GM12878 (cell line): ENCODE measurements around the gene RBM18. TPM values are rescaled to one million over a fixed set of nuclear protein-coding genes. Genes with fewer than 3 reads are reported as not detected.

Source experiments
- ATAC-seq: fragments of 200-7000 bp; cut with Tn5 transposase; 3 replicates; pipeline ENCODE4 v1.9.1; 2020; ENCODE audit warnings: mild to moderate bottlenecking, moderate library complexity
- BruUV-seq: library from RNA; stranded (reverse); fragments of 400-500 nt; replicated peaks from 2 replicates; lab custom pipeline; 2021; lab: Mats Ljungman, UMichigan
- CTCF ChIA-PET: fragments of 300-600 bp; sonication (Branson Sonifier 250); formaldehyde crosslinking; extraction: SDS; loops from one replicate; lab custom pipeline; 2021; ENCODE audit warnings: inconsistent platforms; lab: Yijun Ruan, JAX
- POLR2A ChIA-PET: fragments of 350-600 bp; formaldehyde crosslinking; extraction: SDS; loops from one replicate; lab custom pipeline; 2021; ENCODE audit warnings: inconsistent platforms; lab: Charles Lee
- RAD21 ChIA-PET: fragments of 300-600 bp; sonication (Branson Sonifier 250); formaldehyde crosslinking; loops from one replicate; lab custom pipeline; 2023; ENCODE audit warnings: antibody characterized with exemption; ENCODE audit not compliant: unreplicated experiment; lab: Charles Lee
- SMC1A ChIA-PET: fragments of 300-600 bp; sonication (Branson Sonifier 250); formaldehyde crosslinking; loops from one replicate; lab custom pipeline; 2023; ENCODE audit not compliant: unreplicated experiment, uncharacterized antibody; lab: Charles Lee
- DNase-seq: peaks from one replicate; pipeline ENCODE4 v3.0.0-alpha.2; 2011; ENCODE audit warnings: low read depth, low spot score
- FAIRE-seq: peaks from 3 replicates; lab custom pipeline; 2011; peaks lifted over from hg19 to GRCh38; lab: Jason Lieb, UNC
- H2AFZ ChIP-seq: 2 replicates; pipeline ENCODE4 v1.6.0; 2011; ENCODE audit warnings: low read depth, low read length, control low read depth; ENCODE audit not compliant: control insufficient read depth
- H3K27ac ChIP-seq: 2 replicates; pipeline ENCODE4 v1.5.1; 2011; ENCODE audit warnings: control low read depth; ENCODE audit not compliant: control insufficient read depth, insufficient read depth
- H3K27me3 ChIP-seq, 2 experiments: replicated peaks in 1 of 2; 2 replicates each; pipeline versions ENCODE4 v1.6.0 to v1.6.1; 2011; ENCODE audit warnings: low read length in 1 of 2; ENCODE audit not compliant: control insufficient read depth in 2 of 2, insufficient read depth in 2 of 2
- H3K36me3 ChIP-seq, 2 experiments: 2 replicates each; pipeline ENCODE4 v1.5.1; 2011; ENCODE audit warnings: low read length in 1 of 2; ENCODE audit not compliant: control insufficient read depth in 2 of 2, insufficient read depth in 2 of 2
- H3K4me1 ChIP-seq: 2 replicates; pipeline ENCODE4 v1.6.1; 2011; ENCODE audit warnings: mild to moderate bottlenecking, low read length, moderate library complexity, mixed read lengths; ENCODE audit not compliant: control insufficient read depth, insufficient read depth
- H3K4me2 ChIP-seq: 2 replicates; pipeline ENCODE4 v1.6.0; 2011; ENCODE audit warnings: control low read depth; ENCODE audit not compliant: control insufficient read depth, insufficient read depth
- H3K4me3 ChIP-seq: fragments of 200-600 bp; sonication (generic); 2 replicates; pipeline ENCODE4 v1.5.1; 2016
- H3K79me2 ChIP-seq: 2 replicates; pipeline ENCODE4 v1.6.0; 2011; ENCODE audit warnings: low read length; ENCODE audit not compliant: control insufficient read depth, insufficient read depth
- H3K9ac ChIP-seq: 2 replicates; pipeline ENCODE4 v1.8.0; 2011; ENCODE audit warnings: low read length, control low read depth, mixed read lengths; ENCODE audit not compliant: control insufficient read depth, insufficient read depth
- H3K9me3 ChIP-seq: replicated peaks from 3 replicates; pipeline ENCODE4 v1.5.1; 2011; ENCODE audit warnings: mild to moderate bottlenecking, low read length; ENCODE audit not compliant: control insufficient read depth, insufficient read depth
- H4K20me1 ChIP-seq: 2 replicates; pipeline ENCODE4 v1.6.0; 2011; ENCODE audit not compliant: control insufficient read depth, insufficient read depth
- ASH2L ChIP-seq: fragments of 300-600, 200-600 bp; sonication (generic); IDR thresholded peaks from 2 replicates; pipeline ENCODE4 v1.6.1; 2017; ENCODE audit warnings: low read depth, mild to moderate bottlenecking, borderline replicate concordance
- BRCA1 ChIP-seq: IDR thresholded peaks from 2 replicates; pipeline ENCODE4 v1.6.1; 2011; ENCODE audit warnings: low read depth, low read length, improper control_type of control experiment
- CBX5 ChIP-seq: sonication (generic); IDR thresholded peaks from 2 replicates; pipeline ENCODE4 v1.6.1; 2016; ENCODE audit warnings: low read depth, moderate library complexity, mild to moderate bottlenecking, inconsistent platforms
- CHD2 ChIP-seq: IDR thresholded peaks from 2 replicates; pipeline ENCODE4 v1.6.1; 2011; ENCODE audit warnings: low read depth, low read length, improper control_type of control experiment, borderline replicate concordance
- CREM ChIP-seq: IDR thresholded peaks from 2 replicates; pipeline ENCODE4 v1.6.1; 2014; ENCODE audit warnings: antibody characterized with exemption, low read depth
- LARP7 ChIP-seq: fragments of 450-650 bp; IDR thresholded peaks from 2 replicates; pipeline ENCODE4 v1.6.1; 2017; ENCODE audit warnings: mild to moderate bottlenecking
- NFYA ChIP-seq: IDR thresholded peaks from 2 replicates; pipeline ENCODE4 v1.6.1; 2011; ENCODE audit warnings: low read depth, mild to moderate bottlenecking, low read length, improper control_type of control experiment, borderline replicate concordance
- NFYB ChIP-seq: IDR thresholded peaks from 2 replicates; pipeline ENCODE4 v1.6.1; 2011; ENCODE audit warnings: low read depth, mild to moderate bottlenecking, low read length, improper control_type of control experiment, moderate library complexity; ENCODE audit not compliant: insufficient read depth
- RAD21 ChIP-seq: IDR thresholded peaks from 2 replicates; pipeline ENCODE4 v1.6.1; 2011; ENCODE audit warnings: mild to moderate bottlenecking, low read depth, low read length, moderate library complexity; ENCODE audit not compliant: insufficient read depth
- SREBF1 ChIP-seq: IDR thresholded peaks from 2 replicates; pipeline ENCODE4 v1.6.1; 2012; ENCODE audit warnings: mild to moderate bottlenecking, low read length
- SUZ12 ChIP-seq: fragments of 200-600 bp; sonication (generic); IDR thresholded peaks from one replicate; pipeline ENCODE4 v1.6.1; 2018; ENCODE audit warnings: antibody characterized with exemption, mild to moderate bottlenecking; ENCODE audit not compliant: unreplicated experiment
- ZNF217 ChIP-seq: fragments of 450-650 bp; IDR thresholded peaks from 2 replicates; pipeline ENCODE4 v1.6.1; 2017; ENCODE audit warnings: antibody characterized with exemption, mild to moderate bottlenecking
- WGBS: methylation state at CpG from one replicate; pipeline ENCODE4 v1.1.6; 2016; ENCODE audit warnings: low lambda C conversion rate; ENCODE audit not compliant: insufficient replicate concordance, insufficient coverage; ENCODE audit errors: missing lambda C conversion rate; 5-methylcytosine and 5-hydroxymethylcytosine counted together
- in situ Hi-C: fragments of 300-500 bp; cut with MboI; formaldehyde crosslinking; loops from 9 replicates; pipeline ENCODE4 v1.14.3; 2018; ENCODE audit warnings: mixed read lengths
- intact Hi-C: fragments of 100-400 bp; cut with micrococcal nuclease; formaldehyde crosslinking; loops from one replicate; pipeline ENCODE4 v1.14.2; 2022; ENCODE audit not compliant: unreplicated experiment
- polyA plus RNA-seq, 11 experiments: library from polyadenylated mRNA; depleted of rRNA in 4 of 11; unstranded in 6 of 11; stranded (reverse) in 5 of 11; fragments of >200 nt; fragmentation: Nextera tagmentation in 4 of 11; fragmentation: Illumina TruSeq in 1 of 11; extraction: Ambion mirVana in 4 of 11; extraction: Trizol in 1 of 11; gene quantifications; 1 replicate in 1 of 11; 2 replicates in 10 of 11; pipeline versions ENCODE4 v1.2.1 to v1.2.3, GENCODE V29; 2011 to 2016; ENCODE audit warnings: inconsistent platforms in 2 of 11, missing spikeins in 2 of 11, low read depth in 1 of 11
- total RNA-seq, 4 experiments: library from RNA; depleted of rRNA in 3 of 4; stranded (reverse); fragments of >200 nt in 3 of 4; fragmentation: Illumina TruSeq in 1 of 4; extraction: Trizol in 1 of 4; gene quantifications; 2 replicates each; pipeline versions ENCODE4 v1.2.1 to v1.2.3, GENCODE V29; 2013 to 2021

RBM18 gene
- total and polyA plus RNA-seq, 10 of the 15 experiments (the other 5 are each of a cell fraction or from before 2014, with no cell fraction given), result 6.4 to 46.8 (median 30.4) TPM

DNA sequence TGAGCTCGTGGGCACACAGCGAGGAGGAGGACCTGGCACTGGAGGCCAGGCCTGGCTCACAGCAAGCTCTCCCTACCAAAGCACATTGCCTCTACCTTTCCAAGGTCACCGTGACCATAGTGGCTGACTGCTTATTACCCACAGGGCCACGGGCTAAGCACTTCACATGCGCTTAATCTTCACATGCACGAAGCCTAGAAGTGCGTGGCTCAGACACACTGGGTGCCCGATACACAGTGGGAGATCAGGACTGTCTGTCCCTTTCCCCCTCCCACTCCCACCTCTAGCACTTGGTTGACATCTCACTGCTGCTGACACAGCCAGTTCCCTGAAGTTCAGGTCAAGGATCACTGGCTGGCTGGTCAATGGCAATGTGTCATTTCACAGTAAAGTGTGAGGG lies 59.5 kb downstream of the RBM18 start:
- no peak for TF ChIP-seq CBX5
- no peak for TF ChIP-seq ZNF217
- no peak for TF ChIP-seq LARP7
- no peak overlapping the region for H3K9ac ChIP-seq
- ATAC-seq (no peak), FAIRE-seq (no peak), DNase-seq (no peak)
- H3K27ac ChIP-seq, result no peak overlapping the region
- ChIA-PET RAD21 (no interaction called here), POLR2A (no interaction called here), CTCF (no interaction called here), SMC1A (no interaction called here)
- H3K4me1 ChIP-seq, result no peaks in the 10 kb centered on the region
- H2AFZ ChIP-seq, result no peak overlapping the region
- H3K36me3 ChIP-seq, result no peaks in the 10 kb centered on the region
- in situ Hi-C loops (no loop called here), intact Hi-C loops (no loop called here)
- 26% methylated on average over 8 of the region's 8 CpGs for WGBS
- no peak overlapping the region for H3K4me2 ChIP-seq
- H3K79me2 ChIP-seq, result no peaks in the 10 kb centered on the region
- no peaks in the 10 kb centered on the region; a peak in 1 of 4 replicates for H3K27me3 ChIP-seq
- no peak overlapping the region for H3K4me3 ChIP-seq
- BruUV-seq, result no TSS peak
- no peaks in the 10 kb centered on the region for H4K20me1 ChIP-seq
- H3K9me3 ChIP-seq, result no peaks in the 10 kb centered on the region

DNA sequence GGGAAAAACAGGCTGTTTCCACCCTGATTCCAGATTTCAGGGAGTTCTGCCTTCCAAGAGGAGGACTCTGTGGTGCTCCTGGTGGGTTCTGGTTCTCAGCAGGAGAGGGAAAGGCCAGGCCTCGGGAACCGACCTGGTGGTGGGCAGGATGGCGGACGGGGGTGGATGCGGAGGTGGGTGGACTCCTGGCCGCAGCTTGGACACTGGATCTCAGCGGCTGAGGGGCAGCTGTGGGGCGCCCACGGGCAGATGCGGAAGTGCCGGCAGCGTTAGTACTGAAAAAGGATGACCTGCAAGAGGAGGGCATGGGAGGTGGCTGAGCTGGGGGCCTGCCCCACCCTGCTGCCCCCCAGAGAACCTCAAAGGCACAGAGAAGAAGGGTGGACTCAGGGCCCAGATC lies 60.1 kb downstream of the RBM18 start:
- Histone ChIP-seq H3K9me3 (no peaks in the 10 kb centered on the region), H3K79me2 (no peaks in the 10 kb centered on the region), H3K36me3 (no peaks in the 10 kb centered on the region), H3K4me1 (no peaks in the 10 kb centered on the region), H4K20me1 (no peaks in the 10 kb centered on the region), H3K4me3 (no peak overlapping the region), H3K27me3 (no peaks in the 10 kb centered on the region; a peak in 1 of 4 replicates), H3K9ac (no peak overlapping the region), H3K4me2 (no peak overlapping the region), H2AFZ (no peak overlapping the region), H3K27ac (no peak overlapping the region)
- in situ Hi-C loops (no loop called here), intact Hi-C loops (no loop called here)
- FAIRE-seq (no peak), ATAC-seq (no peak), DNase-seq (no peak)
- POLR2A ChIA-PET, result no interaction called here
- RAD21 ChIA-PET, result no interaction called here
- CTCF ChIA-PET, result interaction anchor here (0.8 kb wide), 1 partner anchor 12 kb away, joined by 3 read pairs; no protein-coding TSS in a partner anchor
- no TSS peak for BruUV-seq
- WGBS, result 34% methylated on average over 12 of the region's 12 CpGs
- no peak for TF ChIP-seq CREM
- no peak for TF ChIP-seq SUZ12
- no peak for TF ChIP-seq NFYA
- no peak for TF ChIP-seq NFYB
- TF ChIP-seq CHD2, result no peak
- TF ChIP-seq BRCA1, result no peak
- no peak for TF ChIP-seq RAD21
- TF ChIP-seq SREBF1, result no peak
- no peak for TF ChIP-seq ASH2L
- SMC1A ChIA-PET, result no interaction called here
